Activated CD4-positive, alpha-beta T cell treated with anti-CD3 and anti-CD28 coated beads, Interleukin-2, amount 50 U/mL, for 24 hours (primary cell): ENCODE measurements around the gene RERE.
A peak's percentile ranks its signal among the peaks of the same experiment; 100 is the strongest.
"Not testable (repeated sequence)": the region's sequence is repeated elsewhere in the genome, so short reads cannot be mapped to it uniquely, and the experiment has no call there.

Experiments used
- DNase-seq, 2 donors: peaks; one replicate each; pipeline ENCODE4 v3.0.0-alpha.2; 2020; ENCODE audit warnings: low read depth in 1 of 2, low spot score in 1 of 2

Gene RERE

GRCh38 chr1:8523666-8524206 is 293.7 kb downstream of the RERE start:
- DNase-seq: no peak

- no peak for DNase-seq
These were observed 296.9 kb downstream of the RERE start for GRCh38 chr1:8520483-8520966.

GRCh38 chr1:8519167-8519566 is 298.3 kb downstream of the RERE start:
- DNase-seq: no peak

- DNase-seq: no peak
These were observed 299.0 kb downstream of the RERE start for GRCh38 chr1:8518490-8518801.

- DNase-seq: no peak
These were observed 299.6 kb downstream of the RERE start for GRCh38 chr1:8517661-8518489.

- DNase-seq: no peak
These were observed 300.5 kb downstream of the RERE start for GRCh38 chr1:8516793-8517556.

GRCh38 chr1:8516278-8516777 is 301.1 kb downstream of the RERE start:
- no peak for DNase-seq

GRCh38 chr1:8512504-8512903 is 304.9 kb downstream of the RERE start:
- no peak for DNase-seq

- peak in 1 of 2 donors; percentile 46 for DNase-seq
These were observed 307.2 kb downstream of the RERE start for GRCh38 chr1:8510041-8510823.

GRCh38 chr1:8509579-8509978 is 307.9 kb downstream of the RERE start:
- no peak for DNase-seq

GRCh38 chr1:8506995-8507615 is 310.3 kb downstream of the RERE start:
- DNase-seq: no peak

- DNase-seq: no peak
These were observed 311.0 kb downstream of the RERE start for GRCh38 chr1:8506456-8506855.

GRCh38 chr1:8503842-8504241 is 313.6 kb downstream of the RERE start:
- no peak for DNase-seq

GRCh38 chr1:8502949-8503348 is 314.5 kb downstream of the RERE start:
- DNase-seq: not testable (repeated sequence)

- no peak for DNase-seq
These were observed 320.1 kb downstream of the RERE start for GRCh38 chr1:8497210-8497819.

GRCh38 chr1:8496473-8496872 is 321.0 kb downstream of the RERE start:
- no peak for DNase-seq

GRCh38 chr1:8495928-8496401 is 321.5 kb downstream of the RERE start:
- DNase-seq: peak in 1 of 2 donors; percentile 46

GRCh38 chr1:8494681-8495080 is 322.8 kb downstream of the RERE start:
- DNase-seq: no peak

GRCh38 chr1:8493916-8494540 is 323.4 kb downstream of the RERE start:
- no peak for DNase-seq

GRCh38 chr1:8487249-8487648 is 330.2 kb downstream of the RERE start:
- no peak for DNase-seq
